HEK293 (cell line): ENCODE data around the gene ESR1.

Experiments used
- CTCF ChIA-PET: fragments of 350-600 bp; formaldehyde crosslinking; extraction: SDS; loops from one replicate; lab custom pipeline; 2021; ENCODE audit warnings: antibody characterized with exemption; lab: Yijun Ruan, JAX
- POLR2A ChIA-PET: fragments of 300-600 bp; formaldehyde crosslinking; extraction: SDS; loops from one replicate; lab custom pipeline; 2020; ENCODE audit warnings: antibody characterized with exemption, inconsistent platforms; lab: Yijun Ruan, JAX
- H3K27ac ChIP-seq: fragments of 200-500 bp; sonication (Bioruptor generic); 2 replicates; pipeline ENCODE4 v1.5.1; 2014; ENCODE audit warnings: low read depth, low read length, control low read depth, inconsistent platforms; ENCODE audit errors: extremely low read depth
- H3K36me3 ChIP-seq, 2 experiments: fragments of 200-500 bp in 1 of 2; sonication (Bioruptor generic) in 1 of 2; 1 replicate in 1 of 2; 2 replicates in 1 of 2; pipeline ENCODE4 v1.5.1; 2014 to 2017; ENCODE audit warnings: inconsistent platforms in 2 of 2, low read length in 2 of 2; ENCODE audit not compliant: control insufficient read depth in 2 of 2, insufficient read depth in 1 of 2
- H3K4me1 ChIP-seq: fragments of 200-500 bp; sonication (Bioruptor generic); 2 replicates; pipeline ENCODE4 v1.5.1; 2014; ENCODE audit warnings: mild to moderate bottlenecking, low read length, inconsistent platforms; ENCODE audit not compliant: control insufficient read depth, insufficient read depth
- H3K4me3 ChIP-seq: 2 replicates; pipeline ENCODE4 v1.5.1; 2011; ENCODE audit warnings: low read depth, mild to moderate bottlenecking, control low read depth, low read length, moderate library complexity
- H3K9me3 ChIP-seq: fragments of 200-500 bp; sonication (Bioruptor generic); 2 replicates; pipeline ENCODE4 v1.5.1; 2014; ENCODE audit warnings: low read depth, low read length, inconsistent platforms; ENCODE audit not compliant: control insufficient read depth, insufficient read depth
- GLIS1 ChIP-seq: fragments of 450-650 bp; formaldehyde crosslinking; IDR thresholded peaks from 2 replicates; pipeline ENCODE4 v1.5.1; 2016; ENCODE audit warnings: missing biosample characterization, missing genetic modification characterization
- KLF7 ChIP-seq: fragments of 450-650 bp; formaldehyde crosslinking; IDR thresholded peaks from 2 replicates; pipeline ENCODE4 v1.5.1; 2016; ENCODE audit warnings: missing biosample characterization, missing genetic modification characterization, borderline replicate concordance
- KLF8 ChIP-seq: fragments of 450-650 bp; formaldehyde crosslinking; IDR thresholded peaks from 2 replicates; pipeline ENCODE4 v1.5.1; 2016; ENCODE audit warnings: missing biosample characterization, missing genetic modification characterization
- KLF9 ChIP-seq: fragments of 450-650 bp; formaldehyde crosslinking; IDR thresholded peaks from 2 replicates; pipeline ENCODE4 v1.5.1; 2016; ENCODE audit warnings: missing biosample characterization, missing genetic modification characterization, low read depth
- RBAK ChIP-seq: fragments of 450-650 bp; formaldehyde crosslinking; IDR thresholded peaks from 2 replicates; pipeline ENCODE4 v1.5.1; 2016; ENCODE audit warnings: missing biosample characterization, missing genetic modification characterization
- SP7 ChIP-seq: fragments of 450-650 bp; formaldehyde crosslinking; IDR thresholded peaks from 2 replicates; pipeline ENCODE4 v1.5.1; 2016; ENCODE audit warnings: missing biosample characterization, missing genetic modification characterization
- TSHZ1 ChIP-seq: fragments of 450-650 bp; formaldehyde crosslinking; IDR thresholded peaks from 2 replicates; pipeline ENCODE4 v1.5.1; 2016; ENCODE audit warnings: missing biosample characterization, missing genetic modification characterization, borderline replicate concordance
- ZFP3 ChIP-seq: fragments of 450-650 bp; formaldehyde crosslinking; IDR thresholded peaks from 2 replicates; pipeline ENCODE4 v1.5.1; 2016; ENCODE audit warnings: low read depth, missing biosample characterization, missing genetic modification characterization
- ZNF10 ChIP-seq: fragments of 450-650 bp; formaldehyde crosslinking; IDR thresholded peaks from 2 replicates; pipeline ENCODE4 v1.5.1; 2017; ENCODE audit warnings: missing biosample characterization, missing genetic modification characterization
- ZNF114 ChIP-seq: fragments of 450-650 bp; formaldehyde crosslinking; IDR thresholded peaks from 2 replicates; pipeline ENCODE4 v1.5.0; 2017; ENCODE audit warnings: missing biosample characterization, missing genetic modification characterization
- ZNF223 ChIP-seq: fragments of 450-650 bp; formaldehyde crosslinking; IDR thresholded peaks from 2 replicates; pipeline ENCODE4 v1.5.1; 2016; ENCODE audit warnings: missing biosample characterization, missing genetic modification characterization
- ZNF23 ChIP-seq: fragments of 450-650 bp; formaldehyde crosslinking; IDR thresholded peaks from 2 replicates; pipeline ENCODE4 v1.5.1; 2016; ENCODE audit warnings: missing biosample characterization, missing genetic modification characterization, borderline replicate concordance
- ZNF311 ChIP-seq: fragments of 450-650 bp; formaldehyde crosslinking; IDR thresholded peaks from 2 replicates; pipeline ENCODE4 v1.5.1; 2017; ENCODE audit warnings: missing biosample characterization, missing genetic modification characterization, borderline replicate concordance
- ZNF366 ChIP-seq: fragments of 450-650 bp; formaldehyde crosslinking; conservative IDR thresholded peaks from 2 replicates; pipeline ENCODE4 v1.5.1; 2016; ENCODE audit warnings: missing biosample characterization, missing genetic modification characterization
- ZNF391 ChIP-seq: fragments of 450-650 bp; formaldehyde crosslinking; IDR thresholded peaks from 2 replicates; pipeline ENCODE4 v1.5.1; 2016; ENCODE audit warnings: low read depth, missing biosample characterization, missing genetic modification characterization, borderline replicate concordance
- ZNF426 ChIP-seq: fragments of 450-650 bp; formaldehyde crosslinking; IDR thresholded peaks from 2 replicates; pipeline ENCODE4 v1.5.1; 2017; ENCODE audit warnings: missing biosample characterization, missing genetic modification characterization, mild to moderate bottlenecking, inconsistent platforms, moderate library complexity
- ZNF548 ChIP-seq: fragments of 450-650 bp; formaldehyde crosslinking; IDR thresholded peaks from 2 replicates; pipeline ENCODE4 v1.5.1; 2016; ENCODE audit warnings: missing biosample characterization, missing genetic modification characterization
- ZNF549 ChIP-seq: fragments of 450-650 bp; IDR thresholded peaks from 2 replicates; pipeline ENCODE4 v1.5.1; 2018; ENCODE audit warnings: missing biosample characterization, missing genetic modification characterization, mild to moderate bottlenecking, inconsistent platforms, moderate library complexity
- ZNF596 ChIP-seq: fragments of 450-650 bp; IDR thresholded peaks from 2 replicates; pipeline ENCODE4 v1.5.0; 2018; ENCODE audit warnings: missing biosample characterization, mild to moderate bottlenecking, missing genetic modification characterization, moderate library complexity
- ZNF654 ChIP-seq: fragments of 450-650 bp; formaldehyde crosslinking; IDR thresholded peaks from 2 replicates; pipeline ENCODE4 v1.5.1; 2016; ENCODE audit warnings: low read depth, missing biosample characterization, missing genetic modification characterization
- ZNF660 ChIP-seq: fragments of 450-650 bp; IDR thresholded peaks from 2 replicates; pipeline ENCODE4 v1.5.1; 2018; ENCODE audit warnings: missing biosample characterization, mild to moderate bottlenecking, missing genetic modification characterization
- ZNF785 ChIP-seq: fragments of 450-650 bp; formaldehyde crosslinking; IDR thresholded peaks from 2 replicates; pipeline ENCODE4 v1.5.1; 2016; ENCODE audit warnings: missing biosample characterization, missing genetic modification characterization
- ZNF791 ChIP-seq: fragments of 450-650 bp; formaldehyde crosslinking; IDR thresholded peaks from 2 replicates; pipeline ENCODE4 v1.5.1; 2016; ENCODE audit warnings: missing biosample characterization, missing genetic modification characterization
- TF ChIP-seq, protein P1 (sequence below): fragments of 450-650 bp; formaldehyde crosslinking; IDR thresholded peaks from 2 replicates; pipeline ENCODE4 v1.5.1; 2017; ENCODE audit warnings: missing biosample characterization, missing genetic modification characterization
- TF ChIP-seq, protein P2 (sequence below): fragments of 450-650 bp; formaldehyde crosslinking; optimal IDR thresholded peaks from 2 replicates; pipeline ENCODE3; 2016; ENCODE audit warnings: missing biosample characterization, mild to moderate bottlenecking, missing genetic modification characterization

ESR1 gene

DNA sequence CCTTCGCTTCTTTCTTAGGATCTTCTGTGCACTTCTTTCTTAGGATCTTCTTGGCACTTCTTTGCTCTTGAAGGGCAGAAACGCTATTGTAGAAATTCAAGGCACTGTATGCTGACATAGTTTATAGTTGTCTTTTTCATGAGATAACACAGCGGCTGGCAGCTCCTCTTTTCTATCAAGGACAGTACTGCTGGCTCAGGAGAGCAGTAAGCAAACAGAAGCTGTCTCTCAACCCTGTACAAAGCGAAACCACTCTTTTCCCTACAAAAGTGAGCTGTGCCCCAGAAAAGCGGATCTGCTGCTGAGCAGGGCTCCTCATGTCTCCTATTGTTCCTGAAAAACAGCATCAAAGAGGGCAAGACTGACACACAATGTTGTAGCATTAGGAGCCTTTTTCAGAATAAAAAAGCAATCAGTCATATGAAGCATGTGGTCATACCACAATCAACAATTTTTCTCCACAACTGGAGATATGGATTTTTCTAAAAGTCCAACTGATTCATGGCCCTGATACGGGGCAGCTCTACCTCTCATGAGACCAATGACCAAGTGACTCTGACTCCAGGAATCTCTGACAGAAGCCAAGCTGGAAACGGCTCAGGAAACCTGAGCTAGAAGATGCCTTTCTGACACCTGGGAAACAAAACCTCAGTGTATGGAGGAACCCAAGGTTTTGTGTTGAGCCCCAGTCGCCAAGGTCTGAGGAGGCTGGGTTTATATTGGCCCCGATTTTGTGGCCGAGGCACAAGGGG, 255.9 kb downstream of the ESR1 start (continued):
- TF ChIP-seq ZNF391 (tag by site-specific recombination) (no peak), ZNF548 (no peak)

- TF ChIP-seq TSHZ1 (no peak), ZNF660 (peak; percentile 53; the same call in 1 of the 2 replicates), ZNF654 (tag by site-specific recombination) (no peak)
- no peaks in the 10 kb centered on the region for H3K36me3 ChIP-seq
- no peak overlapping the region for H3K27ac ChIP-seq
- no peak overlapping the region for H3K4me3 ChIP-seq
- H3K4me1 ChIP-seq, result peaks cover 11% of the 10 kb centered on the region
- ChIA-PET POLR2A (interaction anchor here (1.2 kb wide), 1 partner anchor 14 kb away, joined by 4 read pairs; no protein-coding TSS in a partner anchor), CTCF (interaction anchor here (0.6 to 1.7 kb wide), 2 partner anchors 56 to 470 kb away, joined by 4 read pairs; no protein-coding TSS in a partner anchor)
- H3K9me3 ChIP-seq, result no peaks in the 10 kb centered on the region
Measured at GRCh38 chr6:152068622-152069261, 261.3 kb downstream of the ESR1 start.

GRCh38 chr6:152070556-152070955, 263.1 kb downstream of the ESR1 start:
- peaks cover 11% of the 10 kb centered on the region for H3K4me1 ChIP-seq
- H3K9me3 ChIP-seq, result no peaks in the 10 kb centered on the region
- no peak overlapping the region for H3K27ac ChIP-seq
- H3K36me3 ChIP-seq, result no peaks in the 10 kb centered on the region
- ChIA-PET POLR2A (no interaction called here), CTCF (interaction anchor here (0.6 to 1.1 kb wide), 2 partner anchors 15 to 45 kb away, joined by 3 read pairs; no protein-coding TSS in a partner anchor)
- H3K4me3 ChIP-seq, result no peak overlapping the region
- TF ChIP-seq ZNF311 (tag by site-specific recombination) (no peak), KLF8 (tag by site-specific recombination) (no peak), ZFP3 (tag by site-specific recombination) (no peak), ZNF10 (no peak), ZNF223 (tag by site-specific recombination) (no peak), GLIS1 (tag by site-specific recombination) (no peak), ZNF114 (tag by site-specific recombination) (no peak), ZNF785 (no peak), SP7 (no peak), KLF9 (tag by site-specific recombination) (no peak), ZNF596 (no peak), ZNF23 (no peak), ZNF549 (tag by site-specific recombination) (no peak), ZNF366 (tag by site-specific recombination) (no peak), KLF7 (tag by site-specific recombination) (no peak), RBAK (tag by site-specific recombination) (no peak), ZNF791 (tag by site-specific recombination) (no peak), ZNF426 (tag by site-specific recombination) (no peak)
- TF ChIP-seq, protein P1, sequence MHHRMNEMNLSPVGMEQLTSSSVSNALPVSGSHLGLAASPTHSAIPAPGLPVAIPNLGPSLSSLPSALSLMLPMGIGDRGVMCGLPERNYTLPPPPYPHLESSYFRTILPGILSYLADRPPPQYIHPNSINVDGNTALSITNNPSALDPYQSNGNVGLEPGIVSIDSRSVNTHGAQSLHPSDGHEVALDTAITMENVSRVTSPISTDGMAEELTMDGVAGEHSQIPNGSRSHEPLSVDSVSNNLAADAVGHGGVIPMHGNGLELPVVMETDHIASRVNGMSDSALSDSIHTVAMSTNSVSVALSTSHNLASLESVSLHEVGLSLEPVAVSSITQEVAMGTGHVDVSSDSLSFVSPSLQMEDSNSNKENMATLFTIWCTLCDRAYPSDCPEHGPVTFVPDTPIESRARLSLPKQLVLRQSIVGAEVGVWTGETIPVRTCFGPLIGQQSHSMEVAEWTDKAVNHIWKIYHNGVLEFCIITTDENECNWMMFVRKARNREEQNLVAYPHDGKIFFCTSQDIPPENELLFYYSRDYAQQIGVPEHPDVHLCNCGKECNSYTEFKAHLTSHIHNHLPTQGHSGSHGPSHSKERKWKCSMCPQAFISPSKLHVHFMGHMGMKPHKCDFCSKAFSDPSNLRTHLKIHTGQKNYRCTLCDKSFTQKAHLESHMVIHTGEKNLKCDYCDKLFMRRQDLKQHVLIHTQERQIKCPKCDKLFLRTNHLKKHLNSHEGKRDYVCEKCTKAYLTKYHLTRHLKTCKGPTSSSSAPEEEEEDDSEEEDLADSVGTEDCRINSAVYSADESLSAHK (tag by site-specific recombination), result no peak
- TF ChIP-seq, protein P2, sequence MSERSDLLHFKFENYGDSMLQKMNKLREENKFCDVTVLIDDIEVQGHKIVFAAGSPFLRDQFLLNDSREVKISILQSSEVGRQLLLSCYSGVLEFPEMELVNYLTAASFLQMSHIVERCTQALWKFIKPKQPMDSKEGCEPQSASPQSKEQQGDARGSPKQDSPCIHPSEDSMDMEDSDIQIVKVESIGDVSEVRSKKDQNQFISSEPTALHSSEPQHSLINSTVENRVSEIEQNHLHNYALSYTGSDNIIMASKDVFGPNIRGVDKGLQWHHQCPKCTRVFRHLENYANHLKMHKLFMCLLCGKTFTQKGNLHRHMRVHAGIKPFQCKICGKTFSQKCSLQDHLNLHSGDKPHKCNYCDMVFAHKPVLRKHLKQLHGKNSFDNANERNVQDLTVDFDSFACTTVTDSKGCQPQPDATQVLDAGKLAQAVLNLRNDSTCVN (tag by site-specific recombination), result no peak
